Caco-2 (cell line): Measurements from ENCODE around the gene MKX. TPM values are rescaled to one million over a fixed set of nuclear protein-coding genes. Genes with fewer than 3 reads are reported as not detected.
A peak's percentile ranks its signal among the peaks of the same experiment; 100 is the strongest.

Source experiments
- BruUV-seq: library from RNA; stranded (reverse); fragments of 400-500 nt; replicated peaks from 2 replicates; lab custom pipeline; 2021; lab: Mats Ljungman, UMichigan
- CTCF ChIA-PET: fragments of 300-600 bp; sonication (Branson Sonifier 250); formaldehyde crosslinking; loops from one replicate; lab custom pipeline; 2022; ENCODE audit warnings: antibody characterized with exemption; lab: Charles Lee
- POLR2A ChIA-PET: fragments of 300-600 bp; sonication (Branson Sonifier 250); formaldehyde crosslinking; loops from one replicate; lab custom pipeline; 2022; ENCODE audit warnings: antibody characterized with exemption; lab: Charles Lee
- DNase-seq, 2 experiments: peaks; one replicate each; pipeline versions ENCODE4 v3.0.0 to v3.0.0-alpha.2; 2020 to 2022
- H3K27me3 ChIP-seq: replicated peaks from 2 replicates; pipeline ENCODE4 v1.6.0; 2011; ENCODE audit warnings: low read length; ENCODE audit not compliant: control insufficient read depth, insufficient read depth
- H3K36me3 ChIP-seq: 2 replicates; pipeline ENCODE4 v1.5.1; 2011; ENCODE audit warnings: low read length; ENCODE audit not compliant: control insufficient read depth, insufficient read depth
- H3K4me1 ChIP-seq: fragments of 250-450 bp; sonication (Bioruptor Pico); 2 replicates; pipeline ENCODE4 v1.5.1; 2020; ENCODE audit warnings: mild to moderate bottlenecking
- H3K4me3 ChIP-seq: 2 replicates; pipeline ENCODE4 v1.5.1; 2011; ENCODE audit warnings: low read depth, mild to moderate bottlenecking, control low read depth, low read length
- H3K9me3 ChIP-seq: fragments of 250-450 bp; sonication (Bioruptor Pico); 2 replicates; pipeline ENCODE4 v1.5.1; 2020; ENCODE audit warnings: mild to moderate bottlenecking, moderate library complexity
- H3K27ac Mint-ChIP-seq: one replicate; pipeline ENCODE4 v1.8.0; 2022; ENCODE audit warnings: mixed read lengths; ENCODE audit not compliant: unreplicated experiment
- H3K27me3 Mint-ChIP-seq: one replicate; pipeline ENCODE4 v1.8.0; 2022; ENCODE audit warnings: mixed read lengths; ENCODE audit not compliant: insufficient read depth, unreplicated experiment
- H3K36me3 Mint-ChIP-seq: one replicate; pipeline ENCODE4 v1.8.0; 2022; ENCODE audit warnings: mild to moderate bottlenecking, mixed read lengths; ENCODE audit not compliant: insufficient read depth, unreplicated experiment
- H3K4me1 Mint-ChIP-seq: one replicate; pipeline ENCODE4 v1.8.0; 2022; ENCODE audit warnings: low read depth, mixed read lengths; ENCODE audit not compliant: unreplicated experiment
- H3K4me3 Mint-ChIP-seq: one replicate; pipeline ENCODE4 v1.8.0; 2022; ENCODE audit warnings: mild to moderate bottlenecking, moderate library complexity, mixed read lengths; ENCODE audit not compliant: unreplicated experiment
- H3K9me3 Mint-ChIP-seq: one replicate; pipeline ENCODE4 v1.8.0; 2022; ENCODE audit warnings: mixed read lengths; ENCODE audit not compliant: unreplicated experiment
- CTCF ChIP-seq, 2 experiments: fragments of 200-600 bp in 1 of 2; IDR thresholded peaks; 1 replicate in 1 of 2; 2 replicates in 1 of 2; pipeline versions ENCODE4 v1.5.1 to v1.8.0; 2011 to 2022; ENCODE audit warnings: antibody characterized with exemption in 1 of 2, control low read depth in 1 of 2, inconsistent platforms in 1 of 2, low read depth in 1 of 2, low read length in 1 of 2, mild to moderate bottlenecking in 1 of 2, moderate library complexity in 1 of 2; ENCODE audit not compliant: insufficient read depth in 1 of 2, severe bottlenecking in 1 of 2, unreplicated experiment in 1 of 2
- intact Hi-C: fragments of 100-400 bp; cut with micrococcal nuclease; formaldehyde crosslinking; loops from one replicate; pipeline ENCODE4 v1.10.0; 2022; ENCODE audit not compliant: unreplicated experiment
- total RNA-seq: library from RNA; stranded (reverse); gene quantifications from 2 replicates; pipeline ENCODE4 v1.2.3, GENCODE V29; 2022

The MKX gene
- total RNA-seq, 1 experiment from 2014 or later = 0.64 TPM

GRCh38 chr10:27743012-27743876 is 2.4 kb downstream of the MKX start:
- no peak overlapping the region for H3K27ac Mint-ChIP-seq
- TF ChIP-seq CTCF (IDR thresholded peaks at IDR 0.05; ENCODE audit: insufficient read depth in 1 of 2, low read depth in 1 of 2, low read length in 1 of 2, severe bottlenecking in 1 of 2, unreplicated experiment in 1 of 2) = no peak
- H3K4me3 Mint-ChIP-seq = peak overlapping the region; percentile 75
- H3K4me1 ChIP-seq = peaks cover 25% of the 10 kb centered on the region
- no peaks in the 10 kb centered on the region for H3K36me3 Mint-ChIP-seq
- peaks cover 5% of the 10 kb centered on the region for H3K4me1 Mint-ChIP-seq
- peaks cover 11% of the 10 kb centered on the region for H3K27me3 ChIP-seq
- POLR2A ChIA-PET = interaction anchor here (0.6 kb wide), 1 partner anchor 76 kb away, joined by 3 read pairs; no protein-coding TSS in a partner anchor
- peak; percentile 48 to 58 for DNase-seq
- CTCF ChIA-PET = interaction anchor here (0.5 to 2.6 kb wide), 6 partner anchors 168 to 650 kb away, joined by 3 to 8 read pairs (median 3); no protein-coding TSS in a partner anchor
- H3K36me3 ChIP-seq = no peaks in the 10 kb centered on the region
- H3K9me3 Mint-ChIP-seq = no peaks in the 10 kb centered on the region
- H3K27me3 Mint-ChIP-seq = peaks cover 26% of the 10 kb centered on the region
- H3K4me3 ChIP-seq = peak overlapping the region; percentile 75
- no peaks in the 10 kb centered on the region for H3K9me3 ChIP-seq
- no TSS peak for BruUV-seq
- intact Hi-C loops = loop anchor here (2.0 to 5.0 kb wide), 2 partner anchors 436 to 639 kb away; no protein-coding TSS in a partner anchor

DNA sequence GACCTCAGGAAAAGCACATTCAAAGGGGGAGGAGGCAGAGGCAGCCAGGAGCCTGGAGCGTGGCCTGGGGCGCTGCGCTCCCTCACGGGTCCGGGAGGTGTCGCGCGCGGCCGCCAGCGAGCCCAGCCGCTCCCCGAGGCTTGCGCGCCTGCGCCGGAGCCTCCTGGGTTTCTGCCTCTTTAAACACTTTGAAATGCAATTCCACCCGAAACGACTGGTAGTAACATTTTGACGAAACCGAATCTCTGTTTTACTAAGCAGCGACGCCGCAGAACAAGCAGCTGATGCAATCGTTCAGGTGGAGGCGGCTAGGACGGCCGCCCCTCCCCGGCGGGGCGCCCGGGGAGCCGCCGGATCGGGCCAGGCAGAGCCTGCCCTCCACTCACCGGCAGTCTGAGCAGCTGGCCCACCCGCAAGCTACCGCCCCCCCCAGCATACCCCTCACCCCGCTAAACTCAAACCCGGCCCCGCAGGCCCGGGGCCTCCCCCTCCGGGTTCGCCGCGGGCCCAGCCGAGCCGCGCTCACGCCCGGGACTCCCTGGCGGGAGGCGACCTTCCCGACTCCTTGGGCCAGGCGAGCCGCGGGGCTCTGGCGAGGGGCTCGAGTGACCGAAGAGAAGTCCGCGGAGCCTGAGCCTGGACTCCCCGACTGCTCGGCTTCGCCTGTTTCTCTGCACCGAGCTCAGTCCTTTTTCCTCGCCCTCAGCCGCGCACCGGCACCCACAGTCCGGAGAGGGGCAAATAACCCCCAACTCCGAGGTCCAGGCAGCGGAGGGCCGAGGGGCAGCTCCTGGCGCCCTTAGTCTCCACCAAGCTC is 3.2 kb downstream of the MKX start:
- H3K4me1 Mint-ChIP-seq = peaks cover 5% of the 10 kb centered on the region
- TSS peak; percentile 85 for BruUV-seq
- Histone ChIP-seq H3K9me3 (no peaks in the 10 kb centered on the region), H3K27me3 (peaks cover 11% of the 10 kb centered on the region), H3K4me3 (peak overlapping the region; percentile 75), H3K36me3 (no peaks in the 10 kb centered on the region), H3K4me1 (peaks cover 25% of the 10 kb centered on the region)
- no peaks in the 10 kb centered on the region for H3K36me3 Mint-ChIP-seq
- intact Hi-C loops = loop anchor here (1.0 to 5.0 kb wide), 3 partner anchors 436 to 640 kb away; no protein-coding TSS in a partner anchor
- peak; percentile 78 to 86 for TF ChIP-seq CTCF (IDR thresholded peaks at IDR 0.05; ENCODE audit: insufficient read depth in 1 of 2, low read depth in 1 of 2, low read length in 1 of 2, severe bottlenecking in 1 of 2, unreplicated experiment in 1 of 2)
- peaks cover 30% of the 10 kb centered on the region for H3K27me3 Mint-ChIP-seq
- H3K9me3 Mint-ChIP-seq = no peaks in the 10 kb centered on the region
- ChIA-PET CTCF (interaction anchor here (0.5 to 2.6 kb wide), 6 partner anchors 169 to 651 kb away, joined by 3 to 8 read pairs (median 3); no protein-coding TSS in a partner anchor), POLR2A (interaction anchor here (0.6 kb wide), 1 partner anchor 76 kb away, joined by 3 read pairs; no protein-coding TSS in a partner anchor)
- H3K27ac Mint-ChIP-seq = no peak overlapping the region
- H3K4me3 Mint-ChIP-seq = peak overlapping the region; percentile 75
- DNase-seq = peak; percentile 81 to 94
